ENCODE results near the gene CDHR5. TPM values are rescaled to one million over a fixed set of nuclear protein-coding genes. Genes with fewer than 3 reads are reported as not detected.

CDHR5 gene
- total RNA-seq, 1 experiment from 2014 or later = not detected

GRCh38 chr11:612961-613300, 11.8 kb downstream of the CDHR5 start:
- Mint-ChIP-seq H3K27ac (ENCODE audit: low read depth, unreplicated experiment) (no peak overlapping the region), H3K27me3 (ENCODE audit: insufficient read depth, unreplicated experiment) (no peaks in the 10 kb centered on the region), H3K9me3 (ENCODE audit: unreplicated experiment) (no peaks in the 10 kb centered on the region), H3K36me3 (ENCODE audit: insufficient read depth, unreplicated experiment) (peaks cover 48% of the 10 kb centered on the region), H3K4me1 (ENCODE audit: insufficient read depth, unreplicated experiment) (peaks cover 6% of the 10 kb centered on the region), H3K4me3 (ENCODE audit: unreplicated experiment) (no peak overlapping the region)
- no TSS peak for BruUV-seq (replicated peaks)
- TF ChIP-seq, protein P1, sequence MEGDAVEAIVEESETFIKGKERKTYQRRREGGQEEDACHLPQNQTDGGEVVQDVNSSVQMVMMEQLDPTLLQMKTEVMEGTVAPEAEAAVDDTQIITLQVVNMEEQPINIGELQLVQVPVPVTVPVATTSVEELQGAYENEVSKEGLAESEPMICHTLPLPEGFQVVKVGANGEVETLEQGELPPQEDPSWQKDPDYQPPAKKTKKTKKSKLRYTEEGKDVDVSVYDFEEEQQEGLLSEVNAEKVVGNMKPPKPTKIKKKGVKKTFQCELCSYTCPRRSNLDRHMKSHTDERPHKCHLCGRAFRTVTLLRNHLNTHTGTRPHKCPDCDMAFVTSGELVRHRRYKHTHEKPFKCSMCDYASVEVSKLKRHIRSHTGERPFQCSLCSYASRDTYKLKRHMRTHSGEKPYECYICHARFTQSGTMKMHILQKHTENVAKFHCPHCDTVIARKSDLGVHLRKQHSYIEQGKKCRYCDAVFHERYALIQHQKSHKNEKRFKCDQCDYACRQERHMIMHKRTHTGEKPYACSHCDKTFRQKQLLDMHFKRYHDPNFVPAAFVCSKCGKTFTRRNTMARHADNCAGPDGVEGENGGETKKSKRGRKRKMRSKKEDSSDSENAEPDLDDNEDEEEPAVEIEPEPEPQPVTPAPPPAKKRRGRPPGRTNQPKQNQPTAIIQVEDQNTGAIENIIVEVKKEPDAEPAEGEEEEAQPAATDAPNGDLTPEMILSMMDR (IDR thresholded peaks at IDR 0.05; ENCODE audit: unreplicated experiment) = no peak
- intact Hi-C loops (cut with micrococcal nuclease) = loop anchor here (10.0 kb wide), 1 partner anchor 48 kb away; the partner anchor contains the start of genes LMNTD2 and RASSF7
- ChIA-PET CTCF (no interaction called here), POLR2A (interaction anchor here (0.6 to 1.7 kb wide), 2 partner anchors 9 to 53 kb away, joined by 3 to 4 read pairs; partner anchors contain the start of gene LMNTD2)
- DNase-seq (ENCODE audit: unreplicated experiment) = no peak

- H3K4me1 Mint-ChIP-seq (ENCODE audit: insufficient read depth, unreplicated experiment) = peaks cover 6% of the 10 kb centered on the region
- TF ChIP-seq, protein P1 (IDR thresholded peaks at IDR 0.05; ENCODE audit: unreplicated experiment) = peak; percentile 20
- POLR2A ChIA-PET = interaction anchor here (0.6 to 1.7 kb wide), 4 partner anchors 12 to 78 kb away, joined by 3 to 4 read pairs (median 4); partner anchors contain the start of gene LMNTD2
- intact Hi-C loops (cut with micrococcal nuclease) = loop anchor here (10.0 kb wide), 1 partner anchor 48 kb away; the partner anchor contains the start of genes LMNTD2 and RASSF7
- peaks cover 53% of the 10 kb centered on the region for H3K36me3 Mint-ChIP-seq (ENCODE audit: insufficient read depth, unreplicated experiment)
- DNase-seq (ENCODE audit: unreplicated experiment) = peak; percentile 48
- BruUV-seq (replicated peaks) = no TSS peak
- H3K27me3 Mint-ChIP-seq (ENCODE audit: insufficient read depth, unreplicated experiment) = no peaks in the 10 kb centered on the region
- H3K9me3 Mint-ChIP-seq (ENCODE audit: unreplicated experiment) = no peaks in the 10 kb centered on the region
- CTCF ChIA-PET = no interaction called here
- no peak overlapping the region for H3K4me3 Mint-ChIP-seq (ENCODE audit: unreplicated experiment)
- no peak overlapping the region for H3K27ac Mint-ChIP-seq (ENCODE audit: low read depth, unreplicated experiment)
Observed at GRCh38 chr11:612201-612960, 12.4 kb downstream of the CDHR5 start.

DNA sequence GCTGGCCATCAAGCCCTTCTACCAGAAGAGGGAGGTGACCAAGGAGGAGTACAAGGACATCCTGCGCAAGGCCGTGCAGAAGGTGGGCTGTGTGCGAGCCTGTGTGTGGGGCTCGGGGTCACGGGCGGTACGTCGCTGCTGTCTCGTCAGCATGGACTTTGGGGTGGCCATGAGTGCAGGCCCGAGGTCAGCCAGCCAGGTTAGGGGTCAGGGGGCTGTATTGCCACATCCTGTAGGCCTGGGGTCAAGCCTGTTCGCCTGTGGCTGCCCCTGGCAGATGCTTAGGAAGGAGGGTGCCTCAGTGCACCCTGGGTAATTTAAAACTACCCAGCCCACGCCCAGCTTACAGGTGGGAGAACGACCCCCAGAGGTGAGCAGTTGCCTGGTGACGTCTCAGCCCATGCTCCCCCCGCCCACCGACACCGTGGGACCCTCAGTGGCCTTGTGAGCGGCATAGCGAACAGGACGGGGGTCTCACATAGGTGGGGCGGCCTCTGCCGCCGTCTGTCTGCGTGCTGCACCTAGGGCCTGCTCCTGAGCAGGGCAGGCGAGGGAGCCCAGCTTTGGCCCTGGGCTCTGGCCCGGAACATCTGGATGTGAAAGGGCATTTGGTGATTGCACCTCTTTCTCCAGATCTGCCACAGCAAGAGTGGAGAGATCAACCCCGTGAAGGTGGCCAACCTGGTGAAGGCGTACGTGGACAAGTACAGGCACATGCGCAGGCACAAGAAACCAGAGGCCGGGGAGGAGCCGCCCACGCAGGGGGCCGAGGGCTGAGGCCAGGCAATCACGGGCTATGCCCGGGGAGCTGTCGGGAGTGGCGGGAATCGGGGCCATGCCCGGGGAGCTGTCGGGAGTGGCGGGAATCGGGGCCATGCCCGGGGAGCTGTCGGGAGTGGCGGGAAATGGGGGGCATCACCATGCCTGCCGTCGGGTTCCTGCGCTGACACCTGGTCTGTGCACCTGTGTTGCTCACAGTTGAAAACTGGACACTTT, 13.5 kb downstream of the CDHR5 start:
- intact Hi-C loops (cut with micrococcal nuclease) = loop anchor here (10.0 kb wide), 1 partner anchor 46 kb away; the partner anchor contains the start of genes LMNTD2 and RASSF7
- H3K27me3 Mint-ChIP-seq (ENCODE audit: insufficient read depth, unreplicated experiment) = no peaks in the 10 kb centered on the region
- peaks cover 6% of the 10 kb centered on the region for H3K4me1 Mint-ChIP-seq (ENCODE audit: insufficient read depth, unreplicated experiment)
- H3K27ac Mint-ChIP-seq (ENCODE audit: low read depth, unreplicated experiment) = no peak overlapping the region
- TF ChIP-seq, protein P1 (IDR thresholded peaks at IDR 0.05; ENCODE audit: unreplicated experiment) = no peak
- no peaks in the 10 kb centered on the region for H3K9me3 Mint-ChIP-seq (ENCODE audit: unreplicated experiment)
- H3K36me3 Mint-ChIP-seq (ENCODE audit: insufficient read depth, unreplicated experiment) = peaks cover 64% of the 10 kb centered on the region
- no peak overlapping the region for H3K4me3 Mint-ChIP-seq (ENCODE audit: unreplicated experiment)
- CTCF ChIA-PET = no interaction called here
- POLR2A ChIA-PET = interaction anchor here (1.3 to 1.7 kb wide), 2 partner anchors 10 to 51 kb away, joined by 4 read pairs; partner anchors contain the start of gene LMNTD2
- TSS peak; percentile 25 for BruUV-seq (replicated peaks)
- no peak for DNase-seq (ENCODE audit: unreplicated experiment)

All from MCF 10A (cell line).